Measurements from ENCODE around the gene KCNIP1.

Gene KCNIP1

DNA sequence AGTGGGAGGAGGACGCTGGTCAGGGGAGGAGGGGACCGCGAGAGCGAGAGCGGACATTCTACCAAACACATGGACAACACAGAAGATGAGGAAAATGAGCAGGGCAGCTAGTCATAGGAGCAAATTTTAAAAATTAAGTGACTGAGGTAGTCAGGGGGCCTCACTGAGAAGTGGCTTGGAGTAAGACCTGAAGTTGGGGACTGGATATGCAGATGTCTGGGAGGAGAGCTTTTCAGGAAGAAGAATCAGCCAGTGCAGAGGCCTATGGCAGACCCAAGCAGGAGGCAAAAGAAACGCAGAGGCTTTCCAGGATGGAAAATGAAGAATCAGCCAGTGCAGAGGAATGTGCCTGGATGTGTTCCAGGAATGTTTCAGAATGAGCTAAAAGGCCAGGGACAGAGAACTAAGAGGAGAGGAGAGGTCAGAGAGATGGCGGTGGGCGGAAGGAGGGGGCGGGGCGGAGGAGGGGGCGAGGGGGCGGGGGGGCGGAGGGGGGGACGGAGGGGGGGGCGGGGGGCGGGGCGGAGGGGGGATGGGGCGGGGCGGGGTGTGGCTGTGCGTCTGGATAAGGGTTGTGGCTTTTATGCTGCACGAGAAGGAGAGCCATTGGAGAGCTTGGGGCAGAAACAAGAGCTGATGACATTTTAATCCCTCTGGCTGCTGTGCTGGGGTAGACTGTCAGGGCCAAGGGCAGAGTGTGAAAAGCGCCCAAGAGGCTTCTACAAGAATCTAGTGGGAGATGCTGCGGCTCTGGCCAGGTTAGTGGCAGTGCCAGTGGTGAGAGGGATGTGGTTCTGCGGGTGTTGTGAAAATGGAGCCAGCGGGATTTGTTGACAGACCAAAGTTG, 129.6 kb downstream of the KCNIP1 start:
- TF ChIP-seq FOXM1 (IDR thresholded peaks at IDR 0.05; ENCODE audit: borderline replicate concordance, low read depth), result no peak
- TF ChIP-seq, protein P1, sequence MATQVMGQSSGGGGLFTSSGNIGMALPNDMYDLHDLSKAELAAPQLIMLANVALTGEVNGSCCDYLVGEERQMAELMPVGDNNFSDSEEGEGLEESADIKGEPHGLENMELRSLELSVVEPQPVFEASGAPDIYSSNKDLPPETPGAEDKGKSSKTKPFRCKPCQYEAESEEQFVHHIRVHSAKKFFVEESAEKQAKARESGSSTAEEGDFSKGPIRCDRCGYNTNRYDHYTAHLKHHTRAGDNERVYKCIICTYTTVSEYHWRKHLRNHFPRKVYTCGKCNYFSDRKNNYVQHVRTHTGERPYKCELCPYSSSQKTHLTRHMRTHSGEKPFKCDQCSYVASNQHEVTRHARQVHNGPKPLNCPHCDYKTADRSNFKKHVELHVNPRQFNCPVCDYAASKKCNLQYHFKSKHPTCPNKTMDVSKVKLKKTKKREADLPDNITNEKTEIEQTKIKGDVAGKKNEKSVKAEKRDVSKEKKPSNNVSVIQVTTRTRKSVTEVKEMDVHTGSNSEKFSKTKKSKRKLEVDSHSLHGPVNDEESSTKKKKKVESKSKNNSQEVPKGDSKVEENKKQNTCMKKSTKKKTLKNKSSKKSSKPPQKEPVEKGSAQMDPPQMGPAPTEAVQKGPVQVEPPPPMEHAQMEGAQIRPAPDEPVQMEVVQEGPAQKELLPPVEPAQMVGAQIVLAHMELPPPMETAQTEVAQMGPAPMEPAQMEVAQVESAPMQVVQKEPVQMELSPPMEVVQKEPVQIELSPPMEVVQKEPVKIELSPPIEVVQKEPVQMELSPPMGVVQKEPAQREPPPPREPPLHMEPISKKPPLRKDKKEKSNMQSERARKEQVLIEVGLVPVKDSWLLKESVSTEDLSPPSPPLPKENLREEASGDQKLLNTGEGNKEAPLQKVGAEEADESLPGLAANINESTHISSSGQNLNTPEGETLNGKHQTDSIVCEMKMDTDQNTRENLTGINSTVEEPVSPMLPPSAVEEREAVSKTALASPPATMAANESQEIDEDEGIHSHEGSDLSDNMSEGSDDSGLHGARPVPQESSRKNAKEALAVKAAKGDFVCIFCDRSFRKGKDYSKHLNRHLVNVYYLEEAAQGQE (IDR thresholded peaks at IDR 0.05; ENCODE audit: low read depth), result no peak
- no peak for TF ChIP-seq CEBPB (IDR thresholded peaks at IDR 0.05)
- TF ChIP-seq RAD21 (IDR thresholded peaks at IDR 0.05; ENCODE audit: low read depth), result no peak
- TF ChIP-seq EP300 (IDR thresholded peaks at IDR 0.05; ENCODE audit: borderline replicate concordance), result peak; percentile 29; the same call in 1 of the 2 replicates
- TF ChIP-seq, protein P2, sequence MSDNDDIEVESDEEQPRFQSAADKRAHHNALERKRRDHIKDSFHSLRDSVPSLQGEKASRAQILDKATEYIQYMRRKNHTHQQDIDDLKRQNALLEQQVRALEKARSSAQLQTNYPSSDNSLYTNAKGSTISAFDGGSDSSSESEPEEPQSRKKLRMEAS (IDR thresholded peaks at IDR 0.05), result peak; percentile 70
- TF ChIP-seq NFIC (IDR thresholded peaks at IDR 0.05), result peak; percentile 84
- peak; percentile 66; the same call in 1 of the 2 replicates for TF ChIP-seq YY1 (IDR thresholded peaks at IDR 0.05; ENCODE audit: low read depth)
- TF ChIP-seq TCF12 (IDR thresholded peaks at IDR 0.05; ENCODE audit: low read depth), result peak; percentile 31; the same call in 1 of the 2 replicates
- no peak; the same call in none of the 2 replicates for TF ChIP-seq ZBTB7A (IDR thresholded peaks at IDR 0.05; ENCODE audit: low read depth)
- TF ChIP-seq TAF1 (IDR thresholded peaks at IDR 0.05; ENCODE audit: low read depth), result peak; percentile 29; the same call in 1 of the 2 replicates
- no peak for TF ChIP-seq CREB1 (IDR thresholded peaks at IDR 0.05; ENCODE audit: low read depth)
- TF ChIP-seq, protein P3, sequence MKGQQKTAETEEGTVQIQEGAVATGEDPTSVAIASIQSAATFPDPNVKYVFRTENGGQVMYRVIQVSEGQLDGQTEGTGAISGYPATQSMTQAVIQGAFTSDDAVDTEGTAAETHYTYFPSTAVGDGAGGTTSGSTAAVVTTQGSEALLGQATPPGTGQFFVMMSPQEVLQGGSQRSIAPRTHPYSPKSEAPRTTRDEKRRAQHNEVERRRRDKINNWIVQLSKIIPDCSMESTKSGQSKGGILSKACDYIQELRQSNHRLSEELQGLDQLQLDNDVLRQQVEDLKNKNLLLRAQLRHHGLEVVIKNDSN (IDR thresholded peaks at IDR 0.05), result no peak
- TF ChIP-seq EGR1 (IDR thresholded peaks at IDR 0.05), result peak; percentile 45; the same call in 1 of the 2 replicates
- TF ChIP-seq TEAD4 (IDR thresholded peaks at IDR 0.05), result peak; percentile 85

DNA sequence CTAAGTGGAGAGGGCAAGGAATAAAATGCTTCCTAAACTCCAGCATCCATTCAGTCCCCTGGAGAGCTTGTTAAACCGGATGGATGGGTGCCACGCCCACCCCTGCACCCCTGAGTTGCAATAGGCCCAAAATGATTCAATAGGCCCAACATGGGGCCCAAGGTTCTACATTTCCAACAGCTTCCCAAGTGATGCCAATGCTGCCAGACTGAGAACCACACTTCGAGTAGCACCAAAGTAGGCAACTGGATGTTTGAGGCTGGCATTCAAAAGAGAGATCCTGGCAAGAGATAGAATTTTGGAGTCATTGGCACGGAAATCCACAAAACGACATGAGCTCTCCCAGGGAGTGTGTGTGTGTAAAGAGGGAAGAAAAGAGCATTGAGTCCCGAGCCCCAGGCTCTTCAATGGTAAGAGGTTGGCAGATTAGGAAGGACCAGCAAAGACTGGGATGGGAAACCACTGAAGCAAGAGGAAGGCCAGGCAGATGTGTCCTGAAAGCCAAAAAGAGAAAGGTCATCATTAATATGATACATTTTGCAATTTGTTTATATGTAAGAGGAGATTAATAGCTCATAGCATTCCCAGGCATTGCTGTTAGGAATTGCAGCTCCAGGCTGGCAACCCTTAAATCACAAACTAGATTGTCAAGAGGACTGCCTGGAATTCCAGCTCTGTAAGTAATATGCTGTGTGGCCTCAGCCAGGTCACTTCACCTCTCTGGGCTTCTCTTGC, 130.6 kb downstream of the KCNIP1 start:
- TF ChIP-seq TAF1 (IDR thresholded peaks at IDR 0.05; ENCODE audit: low read depth), result no peak
- TF ChIP-seq TCF12 (IDR thresholded peaks at IDR 0.05; ENCODE audit: low read depth), result 0 out of 2 replicates have a peak, but pooled peaks have one; percentile 35

DNA sequence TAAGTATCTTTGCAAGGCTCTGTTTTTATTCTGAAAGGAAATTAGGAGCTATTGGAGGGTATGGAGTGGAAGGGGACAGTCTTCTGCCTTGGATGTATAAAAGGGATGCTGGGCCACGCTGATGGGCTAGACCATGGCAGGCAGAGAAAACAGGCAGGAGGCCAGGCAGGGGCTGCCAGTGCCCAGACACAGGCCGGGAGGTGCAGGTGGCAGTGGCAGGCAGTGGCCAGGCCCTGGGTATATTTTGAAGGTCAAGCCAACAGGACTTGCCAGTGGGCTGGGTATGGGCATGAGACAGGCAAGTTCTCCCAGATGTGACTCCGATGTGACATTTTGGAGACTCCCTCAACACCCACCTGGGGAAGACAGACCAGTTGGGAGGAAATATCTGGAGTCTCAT, 131.9 kb downstream of the KCNIP1 start:
- TF ChIP-seq FOXM1 (IDR thresholded peaks at IDR 0.05; ENCODE audit: borderline replicate concordance, low read depth) (no peak), TAF1 (IDR thresholded peaks at IDR 0.05; ENCODE audit: low read depth) (no peak), CREB1 (IDR thresholded peaks at IDR 0.05; ENCODE audit: low read depth) (no peak), TCF12 (IDR thresholded peaks at IDR 0.05; ENCODE audit: low read depth) (no peak), ZBTB7A (IDR thresholded peaks at IDR 0.05; ENCODE audit: low read depth) (no peak), EGR1 (IDR thresholded peaks at IDR 0.05) (no peak), YY1 (IDR thresholded peaks at IDR 0.05; ENCODE audit: low read depth) (no peak)

DNA sequence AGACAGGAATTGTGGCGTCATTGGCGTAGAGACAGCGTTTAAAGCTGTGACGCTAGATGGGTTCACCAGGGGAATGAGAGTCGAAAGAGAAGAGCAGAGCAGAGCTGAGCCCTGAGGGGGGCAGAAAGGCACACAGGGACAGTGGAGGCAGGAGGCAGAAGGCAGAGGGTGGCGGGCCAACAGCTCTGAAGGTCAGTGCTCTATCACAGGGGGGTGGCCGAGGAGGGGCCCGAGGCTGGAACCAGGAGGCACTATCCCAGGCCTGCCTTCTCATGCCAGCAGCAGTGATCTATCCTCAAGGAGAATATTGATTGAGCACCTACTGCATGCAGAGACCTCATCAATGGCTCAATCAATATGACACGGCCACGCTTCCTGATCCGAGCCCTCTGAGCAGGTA, 132.4 kb downstream of the KCNIP1 start:
- TF ChIP-seq FOXM1 (IDR thresholded peaks at IDR 0.05; ENCODE audit: borderline replicate concordance, low read depth), result no peak
- no peak for TF ChIP-seq CREB1 (IDR thresholded peaks at IDR 0.05; ENCODE audit: low read depth)
- no peak for TF ChIP-seq RAD21 (IDR thresholded peaks at IDR 0.05; ENCODE audit: low read depth)
- TF ChIP-seq, protein P3 (IDR thresholded peaks at IDR 0.05), result no peak
- no peak for TF ChIP-seq ZBTB7A (IDR thresholded peaks at IDR 0.05; ENCODE audit: low read depth)
- no peak for TF ChIP-seq TCF12 (IDR thresholded peaks at IDR 0.05; ENCODE audit: low read depth)
- TF ChIP-seq, protein P1 (IDR thresholded peaks at IDR 0.05; ENCODE audit: low read depth), result no peak
- no peak for TF ChIP-seq YY1 (IDR thresholded peaks at IDR 0.05; ENCODE audit: low read depth)
- no peak for TF ChIP-seq EGR1 (IDR thresholded peaks at IDR 0.05)
- no peak for TF ChIP-seq EP300 (IDR thresholded peaks at IDR 0.05; ENCODE audit: borderline replicate concordance)
- no peak for TF ChIP-seq TEAD4 (IDR thresholded peaks at IDR 0.05)
- TF ChIP-seq TAF1 (IDR thresholded peaks at IDR 0.05; ENCODE audit: low read depth), result no peak
- TF ChIP-seq, protein P2 (IDR thresholded peaks at IDR 0.05), result no peak
- no peak for TF ChIP-seq NFIC (IDR thresholded peaks at IDR 0.05)
- no peak for TF ChIP-seq CEBPB (IDR thresholded peaks at IDR 0.05)

Data from Ishikawa (cell line).